Glomerular visceral epithelial cell (primary cell): ENCODE data around the gene SYTL4.

Experiments used
- DNase-seq: peaks from one replicate; pipeline ENCODE4 v3.0.0-alpha.2; 2016; ENCODE audit errors: extremely low spot score

The SYTL4 gene

DNA sequence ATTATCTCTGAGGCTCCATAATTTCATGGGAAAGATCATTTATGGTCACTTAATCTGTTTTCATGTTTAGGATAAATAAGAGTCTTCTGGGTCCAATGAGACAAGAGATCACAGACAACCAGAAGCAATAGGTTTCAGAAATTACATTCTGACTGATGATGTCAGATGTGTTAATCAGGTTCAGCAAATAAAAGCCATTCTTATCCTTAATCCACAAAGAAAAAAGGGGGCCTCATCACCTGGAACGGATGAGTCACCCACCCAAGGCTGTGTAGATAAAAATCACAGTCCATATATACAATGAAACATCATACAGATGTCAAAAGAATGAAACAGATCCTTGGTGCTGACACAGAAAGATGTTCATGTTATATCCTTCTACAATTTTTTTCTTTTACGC lies 36.6 kb downstream of the SYTL4 start:
- peak; percentile 0 for DNase-seq

DNA sequence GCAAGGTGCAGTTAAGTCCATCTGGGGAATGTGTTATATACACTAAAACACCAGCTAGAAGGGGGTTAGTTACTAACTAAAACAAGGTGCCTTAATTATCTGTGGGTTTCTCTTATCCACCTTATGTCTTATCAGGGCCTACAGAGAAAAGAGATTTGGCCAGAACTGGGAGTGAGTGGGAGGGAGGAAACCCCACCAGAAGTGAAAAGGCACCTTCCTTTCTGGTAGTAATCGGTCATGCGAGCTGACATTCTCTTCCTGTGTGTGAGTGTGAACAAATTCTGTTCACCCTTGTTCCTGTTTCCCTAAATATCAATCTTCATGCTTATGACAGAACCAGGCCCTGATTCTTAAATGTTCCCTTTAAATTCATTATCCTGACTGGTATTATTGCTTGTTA lies 44.4 kb downstream of the SYTL4 start:
- DNase-seq = no peak

DNA sequence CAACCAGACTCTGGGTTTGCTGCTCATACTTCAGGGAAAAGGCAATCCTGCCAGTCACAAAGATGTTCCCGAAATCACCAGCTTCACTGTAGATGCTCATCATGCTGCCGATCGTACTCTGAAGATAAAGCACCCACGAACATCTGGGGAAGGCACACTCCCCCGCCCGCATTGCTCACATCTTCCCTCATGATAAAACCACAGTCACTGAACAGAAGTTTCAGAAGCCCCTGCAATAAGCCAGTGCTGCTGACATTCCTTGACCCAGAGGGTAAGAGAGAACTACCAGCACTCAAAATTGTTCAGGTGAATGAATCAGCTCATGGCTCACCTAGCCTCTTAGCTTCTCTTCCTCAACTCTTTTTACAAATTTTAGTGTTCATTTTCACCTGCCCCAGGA lies 44.8 kb downstream of the SYTL4 start:
- DNase-seq = no peak

DNA sequence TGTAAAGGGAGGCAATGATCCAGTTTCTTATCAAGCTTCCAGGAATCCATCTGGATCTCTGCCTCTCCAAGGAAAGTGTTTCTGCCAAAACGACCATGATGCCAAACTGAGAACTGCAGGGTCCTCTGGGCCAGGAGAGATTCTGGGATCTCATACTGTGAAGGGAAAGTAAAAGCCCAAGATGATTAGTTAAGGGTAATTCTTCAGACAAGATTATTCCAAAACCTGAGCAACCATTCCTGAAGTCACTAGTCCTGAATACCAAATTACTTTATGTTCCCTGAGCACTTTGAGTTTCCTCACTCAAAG lies 46.0 kb downstream of the SYTL4 start:
- no peak for DNase-seq

DNA sequence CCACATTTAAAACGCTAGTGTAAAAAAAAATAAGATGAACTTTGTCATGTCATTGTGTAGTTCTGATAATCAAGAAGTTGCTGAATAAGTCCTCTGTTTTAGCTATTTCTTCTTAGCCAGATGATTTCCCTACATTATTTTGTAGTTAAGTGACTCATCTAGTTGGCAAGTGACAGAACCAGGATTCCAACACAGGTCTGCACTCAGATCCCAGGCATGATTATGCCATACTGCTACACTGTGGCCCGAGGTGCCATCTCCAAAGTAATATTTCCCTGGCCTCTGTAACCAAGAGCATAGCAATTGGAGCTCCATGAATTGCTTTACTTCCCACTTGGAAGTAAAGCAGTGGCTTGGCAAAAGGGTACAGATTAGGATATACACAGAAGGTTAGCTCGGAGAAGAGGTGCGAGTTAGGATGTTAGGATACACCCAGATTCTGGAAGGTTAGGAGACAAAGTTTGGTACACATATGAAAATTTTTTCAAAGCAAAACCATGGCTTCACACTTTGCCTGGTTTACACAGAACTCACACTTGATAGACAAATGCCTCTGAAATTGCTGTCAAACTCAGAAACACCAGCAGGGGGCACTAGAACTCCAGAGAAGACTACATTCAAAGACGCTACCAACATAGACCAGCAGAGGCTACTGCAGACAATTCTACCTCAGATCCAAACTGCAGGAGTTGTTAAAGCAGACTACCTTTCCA lies 46.5 kb downstream of the SYTL4 start:
- peak; percentile 70 for DNase-seq

DNA sequence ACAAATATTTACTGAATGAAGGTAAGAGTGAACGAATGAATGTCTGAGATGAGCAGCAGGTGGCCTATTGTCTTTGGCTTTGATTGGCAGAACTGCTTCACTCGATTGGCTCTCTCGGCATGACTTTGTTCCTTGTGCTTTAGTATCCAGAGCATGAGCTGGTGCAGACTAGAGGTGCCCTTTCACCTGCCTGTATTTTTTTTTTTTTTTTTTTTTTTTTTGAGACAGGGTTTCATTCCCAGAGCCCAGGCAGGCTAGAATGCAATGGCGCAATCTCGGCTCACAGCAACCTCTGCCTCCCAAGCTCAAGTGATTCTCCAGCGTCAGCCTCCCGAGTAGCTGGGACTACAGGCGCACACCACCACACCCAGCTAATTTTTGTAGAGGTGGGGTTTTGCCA lies 49.0 kb downstream of the SYTL4 start:
- DNase-seq = no peak

DNA sequence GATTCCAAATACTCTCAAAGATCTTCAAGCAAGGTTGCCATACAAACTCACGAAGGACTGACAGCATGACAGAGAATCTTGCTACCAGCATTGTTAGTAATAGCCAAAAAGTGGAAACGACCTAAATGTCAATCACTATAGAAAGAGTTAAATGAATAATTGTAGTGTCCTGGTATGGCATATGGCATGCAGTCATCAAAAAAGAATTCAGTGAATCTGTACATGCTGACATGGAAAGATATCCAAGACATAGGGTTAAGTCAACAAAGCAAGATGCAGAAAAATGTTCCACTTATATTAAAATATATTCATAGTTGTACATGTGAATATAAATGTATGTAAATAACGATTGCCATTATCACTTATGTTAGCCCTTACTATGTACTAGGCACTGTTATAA lies 50.3 kb downstream of the SYTL4 start:
- DNase-seq = no peak

DNA sequence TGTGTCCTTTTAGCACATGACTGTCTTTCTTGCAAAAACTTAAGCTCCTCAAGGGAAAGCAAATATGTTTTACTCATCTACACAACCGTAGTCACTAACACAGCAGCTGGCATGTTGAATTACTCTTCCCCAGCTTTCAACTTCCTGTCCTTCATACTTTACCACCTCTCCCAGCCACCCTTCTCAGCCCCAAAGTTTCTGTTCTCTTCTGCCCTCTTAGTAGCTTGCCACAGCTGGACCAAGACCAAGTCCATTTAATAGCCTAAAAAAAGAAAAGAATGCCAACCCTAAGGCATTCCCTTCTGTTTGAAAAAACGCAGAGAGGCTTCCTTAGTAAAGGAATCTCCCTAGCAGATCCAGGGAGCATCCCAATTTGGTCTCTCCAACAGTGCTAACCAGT lies 51.2 kb downstream of the SYTL4 start:
- no peak for DNase-seq

DNA sequence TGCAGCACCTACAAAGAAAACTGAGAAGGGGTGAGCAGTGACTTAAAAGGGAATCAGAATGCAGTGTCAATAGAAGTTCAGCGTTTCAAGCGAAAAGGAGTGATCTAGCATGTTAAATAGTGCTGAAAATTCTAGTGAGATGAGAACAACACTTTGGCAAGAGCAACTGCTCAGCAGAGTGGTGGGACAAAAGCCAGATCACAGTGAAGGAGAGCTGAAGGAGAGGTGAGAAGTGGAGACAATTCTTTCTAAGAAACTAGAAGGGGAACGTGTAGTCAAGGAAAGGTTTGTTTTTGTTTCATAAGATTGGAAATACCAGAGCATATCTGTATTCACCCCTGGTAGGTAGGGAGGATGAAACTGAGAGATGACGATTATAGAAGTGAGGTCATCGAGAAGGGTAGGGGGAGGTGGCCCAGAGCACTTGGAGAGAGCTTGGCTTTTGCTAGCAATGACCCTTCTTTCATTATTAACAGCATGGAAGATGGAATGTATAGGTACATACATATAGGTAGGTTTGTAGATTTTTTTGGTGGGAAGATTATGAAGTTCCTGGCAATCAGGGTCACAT lies 54.2 kb downstream of the SYTL4 start:
- no peak for DNase-seq

DNA sequence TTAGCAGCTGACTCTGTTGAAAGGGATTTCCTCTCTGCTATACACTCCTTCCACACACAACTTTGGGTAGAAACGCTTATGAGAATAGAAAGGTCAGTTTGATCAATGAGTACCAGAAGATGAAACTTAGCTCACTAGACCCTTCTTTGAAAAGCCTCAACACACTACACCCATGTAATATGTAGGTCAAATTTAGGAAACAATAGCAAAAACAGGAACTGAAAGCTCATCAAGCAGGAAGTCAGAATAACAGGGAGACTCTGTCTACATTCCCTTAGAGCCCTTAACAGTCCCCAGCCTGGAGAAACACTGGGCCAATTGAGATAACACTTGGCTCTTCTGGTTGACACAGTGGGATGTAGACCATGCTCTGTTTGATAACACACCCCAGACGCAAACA lies 57.2 kb downstream of the SYTL4 start:
- no peak for DNase-seq

DNA sequence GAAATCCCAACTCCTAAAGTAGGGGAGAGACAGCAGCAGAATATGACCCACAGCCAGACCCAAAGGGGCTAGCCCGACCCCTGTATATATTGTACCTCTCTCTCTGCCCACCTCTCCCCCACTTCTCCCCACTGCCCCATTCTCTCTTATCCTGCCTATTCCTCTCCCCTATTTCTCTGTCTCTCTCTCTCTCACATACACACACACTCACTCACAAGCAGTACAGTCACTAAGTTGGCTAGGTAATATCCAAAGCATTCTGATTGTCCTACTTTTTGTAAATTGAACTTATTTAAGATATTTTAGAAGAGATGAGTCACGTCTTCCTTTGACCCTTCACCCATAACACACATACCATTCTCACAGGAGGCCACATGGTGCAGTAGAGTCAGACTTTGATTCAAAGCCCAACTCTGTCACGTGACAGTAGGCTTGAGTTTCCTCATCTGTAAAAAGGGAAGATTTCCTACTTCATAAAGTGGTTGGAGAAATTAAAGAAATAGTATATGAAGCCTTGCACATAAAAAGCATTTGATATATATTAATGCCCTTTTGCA lies 58.4 kb downstream of the SYTL4 start:
- DNase-seq = no peak

DNA sequence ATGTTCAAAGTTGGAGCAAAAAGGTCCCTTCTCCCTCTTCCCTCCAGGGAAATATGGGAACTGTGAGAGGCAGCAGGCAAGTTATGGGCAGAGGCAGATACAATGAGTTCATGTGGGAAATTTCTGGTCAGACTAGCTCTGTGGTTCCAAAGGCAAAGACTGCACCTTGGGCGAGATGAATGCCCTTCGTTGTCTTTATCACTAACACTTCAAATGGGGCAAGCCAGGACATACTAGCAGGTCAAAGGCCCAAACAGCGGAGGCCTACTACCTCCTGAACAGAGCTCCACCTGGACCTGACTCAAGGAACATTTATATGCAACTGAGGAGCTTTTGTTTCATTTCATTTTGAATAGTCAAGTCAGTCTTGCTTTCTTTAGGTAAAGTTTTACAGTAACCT lies 59.0 kb downstream of the SYTL4 start:
- DNase-seq = no peak

DNA sequence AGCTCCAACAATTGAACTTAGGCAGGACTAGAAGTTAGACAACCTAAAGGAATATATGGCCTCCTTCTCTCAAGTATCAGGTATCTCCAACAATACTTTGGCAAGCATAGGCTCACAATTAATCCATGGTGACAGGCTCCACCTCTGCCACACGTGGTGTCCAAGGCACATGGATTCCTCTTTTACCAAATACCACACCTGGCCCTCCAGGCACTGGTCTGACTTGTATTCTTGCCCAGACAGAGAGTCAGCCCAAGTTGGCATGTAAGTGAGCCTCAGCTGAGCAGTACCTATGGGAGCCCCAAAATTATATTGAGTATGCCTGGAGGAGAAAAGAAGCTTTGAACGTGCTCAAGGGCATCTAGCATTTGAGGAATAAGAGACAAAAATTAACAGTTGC lies 68.3 kb downstream of the SYTL4 start:
- DNase-seq = no peak

DNA sequence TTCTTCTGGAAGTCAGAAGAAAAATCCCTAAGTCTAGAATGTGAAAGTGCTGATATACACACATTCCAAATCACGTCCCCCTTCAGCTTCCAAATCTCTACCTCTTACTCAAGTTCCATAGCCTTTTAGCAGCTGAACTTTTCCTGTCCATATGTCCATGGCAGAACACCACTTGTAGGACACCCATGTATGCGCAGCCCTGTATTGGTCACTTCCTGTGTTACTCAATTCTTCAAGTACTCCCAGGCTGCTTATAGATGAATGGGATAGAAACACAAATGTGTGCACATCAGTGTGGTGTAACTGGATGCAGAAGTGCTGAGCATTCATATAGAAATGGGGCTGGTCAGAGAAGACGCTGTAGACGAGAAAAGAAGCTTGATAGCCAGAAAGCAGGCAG lies 69.1 kb downstream of the SYTL4 start:
- no peak for DNase-seq

DNA sequence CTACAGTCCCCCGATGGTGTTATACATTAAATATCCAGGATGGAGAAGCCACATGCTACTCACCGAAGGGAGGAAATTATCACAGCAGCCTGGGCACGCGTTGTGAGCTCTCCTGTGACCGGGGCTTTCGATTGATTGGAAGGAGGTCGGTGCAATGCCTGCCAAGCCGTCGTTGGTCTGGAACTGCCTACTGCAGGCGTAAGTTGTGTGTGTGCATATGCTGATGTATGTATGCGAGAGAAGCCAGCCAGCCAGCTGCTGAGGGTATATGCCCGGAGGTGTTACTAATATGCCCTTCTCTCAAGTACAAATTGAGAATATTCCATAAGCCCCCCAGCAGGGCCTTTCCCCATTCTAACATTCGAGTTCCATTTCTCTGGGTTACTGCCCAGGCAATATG lies 69.8 kb downstream of the SYTL4 start:
- DNase-seq = no peak

DNA sequence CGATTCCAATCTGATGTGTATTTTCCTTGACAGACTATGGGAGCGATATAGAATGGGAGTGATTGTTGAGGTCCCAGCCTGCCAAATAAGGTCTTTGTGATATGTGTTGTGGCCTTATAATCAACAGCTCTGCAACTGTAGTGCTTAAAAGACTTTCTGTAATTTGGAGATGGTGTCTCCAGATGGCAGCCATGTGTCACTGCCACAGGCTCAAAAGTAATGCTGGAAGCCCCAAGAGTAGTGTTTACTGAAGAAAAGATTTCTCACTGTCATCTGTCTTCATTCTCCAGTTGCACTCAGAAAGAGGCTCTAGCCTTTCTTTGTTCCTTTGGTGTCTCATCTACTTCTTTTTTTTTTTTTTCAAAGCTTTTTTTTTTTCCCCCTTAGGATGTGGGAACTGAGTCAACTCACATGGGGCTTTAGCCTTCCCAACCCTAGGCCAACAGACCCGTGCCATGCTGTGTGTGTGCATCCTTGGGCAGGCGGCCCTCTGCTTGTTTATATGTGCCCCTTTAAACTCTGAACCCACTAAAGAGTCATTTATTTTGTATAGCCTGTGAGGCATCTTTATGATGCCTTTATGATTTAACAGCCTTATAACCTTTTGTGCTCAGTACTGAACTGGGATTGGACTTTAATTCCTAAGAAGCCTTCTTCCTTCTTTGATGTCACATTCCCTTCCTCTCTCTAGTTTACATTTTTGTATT lies 72.3 kb downstream of the SYTL4 start:
- no peak for DNase-seq

DNA sequence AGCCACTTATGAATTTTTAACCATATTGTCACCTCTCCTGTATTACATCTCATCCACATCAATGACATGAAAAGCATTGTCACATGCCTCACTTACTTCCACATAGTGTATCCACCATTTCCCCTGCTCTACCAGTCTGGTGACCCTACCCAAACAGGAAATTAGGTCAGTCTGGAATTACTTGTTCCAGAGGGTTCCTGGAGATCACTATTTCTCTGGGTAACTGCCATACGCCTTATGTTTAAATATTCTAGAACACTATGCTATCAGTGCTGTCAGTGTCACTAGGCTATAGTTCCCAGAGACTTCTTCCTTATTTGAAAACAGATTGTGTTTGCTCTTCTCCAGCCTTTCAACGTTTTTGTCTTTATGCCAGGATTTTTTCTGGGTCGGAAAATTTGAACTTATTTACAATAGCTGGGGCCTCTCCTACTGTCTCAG lies 73.0 kb downstream of the SYTL4 start:
- DNase-seq = no peak

DNA sequence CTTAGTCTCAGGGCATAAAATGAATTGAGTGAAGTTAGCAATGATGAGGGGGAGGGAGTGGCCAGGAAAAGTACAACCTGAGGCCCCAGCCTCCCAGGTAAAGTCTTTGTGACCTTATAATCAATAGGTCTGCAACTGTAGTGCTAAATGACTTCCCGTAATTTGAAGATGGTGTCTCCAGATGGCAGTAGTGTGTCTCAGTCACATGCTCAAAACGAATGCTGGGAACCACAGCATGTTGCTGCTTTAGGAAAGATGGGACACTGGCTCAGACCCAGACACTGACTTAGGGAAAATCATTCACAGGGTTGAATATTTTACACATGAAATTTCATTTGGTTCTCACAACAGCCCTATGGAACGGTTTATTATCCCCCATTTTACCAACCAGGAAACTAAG lies 77.7 kb downstream of the SYTL4 start:
- DNase-seq = no peak

DNA sequence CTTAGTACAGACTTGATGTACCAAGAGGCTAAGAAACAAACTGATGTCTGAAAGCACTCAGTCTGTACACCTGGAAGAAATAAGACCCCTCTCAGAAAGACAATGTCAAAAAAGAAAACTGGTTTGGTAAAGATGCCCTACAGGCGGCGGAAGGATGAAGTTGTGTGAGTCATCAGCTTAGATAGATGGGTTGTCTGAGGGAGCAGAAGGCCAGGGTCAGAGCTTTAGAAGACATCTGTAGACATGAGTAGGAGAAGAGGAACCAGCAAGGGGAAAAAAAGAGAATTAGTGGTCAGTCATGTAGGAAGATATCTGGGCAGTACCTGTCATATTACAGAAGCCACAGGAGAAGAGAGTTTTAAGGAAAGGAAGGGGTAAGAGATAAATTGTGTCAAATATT lies 79.7 kb downstream of the SYTL4 start:
- DNase-seq = no peak

DNA sequence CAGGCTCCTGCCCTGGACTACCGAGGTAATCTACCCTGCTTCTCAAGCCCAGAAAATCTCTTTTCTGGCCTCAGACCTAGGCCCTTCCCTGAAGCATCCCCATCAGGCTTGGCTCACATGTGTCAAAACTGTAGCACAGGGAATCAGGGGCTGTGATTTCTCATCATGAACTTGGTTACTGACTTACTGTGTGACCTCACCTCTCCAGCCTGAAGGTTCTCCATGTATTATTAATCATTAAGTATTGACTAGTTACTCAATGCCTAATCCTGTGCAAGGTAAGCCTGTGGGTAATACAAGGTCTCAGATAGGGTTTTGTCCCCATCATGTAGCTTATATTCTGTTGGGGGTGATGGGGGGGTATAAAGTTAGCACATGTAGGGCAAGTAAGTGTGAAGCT lies 81.1 kb downstream of the SYTL4 start:
- DNase-seq = no peak

DNA sequence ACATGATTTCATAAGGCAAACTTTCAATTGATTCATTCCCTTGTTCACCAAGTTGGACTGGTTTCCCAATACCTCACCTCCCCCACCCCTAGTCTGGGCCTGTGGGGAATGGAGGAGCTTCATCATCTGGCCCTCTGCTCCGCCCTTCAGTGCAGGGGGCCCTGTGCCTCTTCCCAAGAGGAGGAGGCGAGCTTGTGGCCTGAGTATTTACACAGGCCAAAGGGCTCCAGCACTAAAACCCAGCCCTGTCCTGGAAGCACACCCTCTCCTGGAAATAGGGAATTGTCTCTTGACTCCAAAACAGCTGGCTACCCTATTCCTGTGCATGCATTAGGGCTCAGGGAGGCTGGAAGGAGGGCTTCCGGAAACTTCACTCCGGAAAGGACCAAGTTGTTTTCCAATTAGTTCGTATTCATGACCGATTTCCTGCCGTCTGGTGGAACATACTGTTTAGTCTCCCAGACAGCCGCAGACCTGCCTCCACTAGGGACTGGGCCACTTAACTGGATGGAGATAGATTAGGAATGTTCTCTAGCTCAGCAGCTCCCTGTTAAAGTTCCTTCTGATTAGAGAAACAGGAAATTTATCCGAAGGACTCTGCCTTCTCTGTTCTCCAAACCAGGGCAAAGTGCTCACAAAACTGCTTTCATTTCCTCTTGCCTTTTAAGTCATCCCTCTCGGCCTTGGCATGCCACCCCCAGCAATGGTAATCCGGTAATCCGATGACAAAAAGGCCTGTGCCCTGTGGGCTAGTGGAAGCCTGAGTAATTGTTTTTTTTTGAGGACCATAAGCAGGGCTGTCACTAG lies 82.2 kb downstream of the SYTL4 start:
- DNase-seq = peak; percentile 15
